LNCaP clone FGC (cell line): Measurements from ENCODE around the gene REV3L.

ENCODE experiments used
- DNase-seq: peaks from one replicate; pipeline ENCODE4 v3.0.0-alpha.2; 2011; ENCODE audit warnings: low read depth
- H3K4me3 ChIP-seq: 2 replicates; pipeline ENCODE4 v1.5.1; 2011; ENCODE audit warnings: mild to moderate bottlenecking, low read depth, low read length, control low read depth
- CTCF ChIP-seq: IDR thresholded peaks from 2 replicates; pipeline ENCODE4 v1.5.1; 2012; ENCODE audit warnings: mild to moderate bottlenecking; ENCODE audit not compliant: control insufficient read depth, insufficient read depth; ENCODE audit errors: extremely low read depth

REV3L gene

GRCh38 chr6:111406200-111406721, 76.8 kb downstream of the REV3L start:
- DNase-seq: no peak
- TF ChIP-seq CTCF: no peak
- no peak overlapping the region for H3K4me3 ChIP-seq

- TF ChIP-seq CTCF: no peak
- H3K4me3 ChIP-seq: no peak overlapping the region
- DNase-seq: no peak
These were observed 79.6 kb downstream of the REV3L start for GRCh38 chr6:111403388-111403787.

GRCh38 chr6:111399626-111400025, 83.4 kb downstream of the REV3L start:
- TF ChIP-seq CTCF: no peak
- H3K4me3 ChIP-seq: no peak overlapping the region
- DNase-seq: no peak

GRCh38 chr6:111388681-111389080, 94.3 kb downstream of the REV3L start:
- H3K4me3 ChIP-seq: no peak overlapping the region
- no peak for TF ChIP-seq CTCF
- DNase-seq: no peak

GRCh38 chr6:111382476-111383294, 100.3 kb downstream of the REV3L start:
- TF ChIP-seq CTCF: no peak
- DNase-seq: no peak
- H3K4me3 ChIP-seq: no peak overlapping the region

GRCh38 chr6:111381728-111382127, 101.3 kb downstream of the REV3L start:
- no peak overlapping the region for H3K4me3 ChIP-seq
- DNase-seq: no peak
- TF ChIP-seq CTCF: no peak
